Heart right ventricle (tissue), 16 donors: ENCODE measurements around the gene PTGES2. TPM values are rescaled to one million over a fixed set of nuclear protein-coding genes. Genes with fewer than 3 reads are reported as not detected.
A peak's percentile ranks its signal among the peaks of the same experiment; 100 is the strongest.

Experiments
- ATAC-seq, 8 donors: fragments of 200-7000 bp; cut with Tn5 transposase; one replicate each; pipeline ENCODE4 v1.9.1; 2020; ENCODE audit warnings: mild to moderate bottlenecking in 8 of 8, moderate library complexity in 8 of 8, moderate number of reproducible peaks in 1 of 8
- DNase-seq, 2 donors: peaks; one replicate each; pipeline ENCODE4 v3.0.0-alpha.2; 2020
- H3K27ac ChIP-seq, 10 donors: fragments of 200-600 bp; sonication (generic) in 2 of 10; one replicate each; pipeline versions ENCODE4 v1.5.0 to v1.8.0; 2020 to 2022; ENCODE audit warnings: mild to moderate bottlenecking in 3 of 10
- H3K27me3 ChIP-seq, 7 donors: fragments of 200-600 bp; one replicate each; pipeline ENCODE4 v1.8.0; 2021 to 2022; ENCODE audit warnings: mild to moderate bottlenecking in 2 of 7
- H3K36me3 ChIP-seq, 9 donors: fragments of 200-600 bp; sonication (generic) in 1 of 9; one replicate each; pipeline versions ENCODE4 v1.5.0 to v1.8.0; 2020 to 2022; ENCODE audit warnings: mild to moderate bottlenecking in 2 of 9
- H3K4me1 ChIP-seq, 9 donors: fragments of 200-600 bp; sonication (generic) in 1 of 9; one replicate each; pipeline versions ENCODE4 v1.5.0 to v1.8.0; 2020 to 2022; ENCODE audit warnings: mild to moderate bottlenecking in 4 of 9
- H3K4me3 ChIP-seq, 10 donors: fragments of 200-600 bp; sonication (generic) in 2 of 10; one replicate each; pipeline versions ENCODE4 v1.5.0 to v1.8.0; 2020 to 2022; ENCODE audit warnings: mild to moderate bottlenecking in 7 of 10, moderate library complexity in 2 of 10
- H3K9me3 ChIP-seq, 11 donors: fragments of 200-600 bp in 10 of 11; sonication (generic) in 2 of 11; one replicate each; pipeline versions ENCODE4 v1.5.0 to v1.8.0; 2013 to 2022; ENCODE audit warnings: mild to moderate bottlenecking in 2 of 11, control low read depth in 1 of 11, moderate library complexity in 1 of 11
- WGBS, 2 donors: extraction: QIAGEN DNeasy Blood & Tissue Kit; methylation state at CpG; one replicate each; pipeline ENCODE4 v1.1.7; 2013; ENCODE audit warnings: inconsistent platforms in 1 of 2; 5-methylcytosine and 5-hydroxymethylcytosine counted together
- intact Hi-C, 10 donors: fragments of 100-400 bp; cut with DNase I; formaldehyde crosslinking; loops; one replicate each; pipeline versions ENCODE4 v1.11.1 to v1.14.2; 2022
- polyA plus RNA-seq, 2 donors: library from polyadenylated mRNA; stranded (reverse); fragments of 200-250 nt; gene quantifications; one replicate each; pipeline ENCODE4 v1.2.3, GENCODE V29; 2013
- total RNA-seq, 10 donors: library from RNA; stranded (reverse); fragmentation: NEBNext Ultra II Directional in 3 of 10; extraction: Animal tissue kit (Norgen Biotek cat#: 25700) in 3 of 10; gene quantifications; one replicate each; pipeline versions ENCODE4 v1.2.1 to v1.2.4, GENCODE V29; 2021 to 2023
- TF ChIP-seq, protein P1 (sequence below), 9 donors: fragments of 200-600 bp; sonication (generic) in 2 of 9; IDR thresholded peaks; one replicate each; pipeline versions ENCODE4 v1.5.0 to v1.8.0; 2021 to 2022; ENCODE audit warnings: antibody characterized with exemption in 9 of 9, mild to moderate bottlenecking in 5 of 9, moderate library complexity in 1 of 9
- donor health status: Arrhythmogenic right ventricular cardiomyopathy.
- donor health status: ischemic (EF 13 %, LVEDD 7.1; RV severe dilation, severe dysfunction).
- donor health status: healthy with polysubstance abuse.
- donor health status: DM: no; HTN: yes; CAD: no.
- donor health status: DM: no; HTN: no; CAD: no.
- donor health status: ischemic (EF 25% LVEDD 6.9; RV normal size, moderate dysfunction).
- donor health status: ischemic (EF 25% LVEDD 5.7; RV mildly dilated, moderate dysfunction).
- donor health status: healthy.
- donor health status: DM: yes; HTN: yes; CAD: no.
- donor health status: Ischemic cardiomyopathy.
- donor health status: ischemic (EF 35%, LVEDD 5.7; RV mildly dilated, moderate dysfunction).
- donor health status: nonischemic (EF 11% LVEDD 7.7; RV severe dilation, severe dysfunction).
- donor health status: DM: yes; HTN: yes; CAD: no.
- donor health status: PGD.
- donor health status: ischemic (EF 29% LVEDD 5.4; RV normal size, mild dysfunction).
- donor health status: nonischemic (EF 23%, LVEDD 6.1; RV moderate dilation, normal function).

The PTGES2 gene
- total and polyA plus RNA-seq, 12 donors = 117 to 166 (median 147) TPM

- 59 to 65% methylated on average over 13 of the region's 13 CpGs for WGBS, 2 donors
- H3K36me3 ChIP-seq = peaks cover 0 to 26% (median 10%) of the 10 kb centered on the region in 9 donors
- TF ChIP-seq, protein P1, sequence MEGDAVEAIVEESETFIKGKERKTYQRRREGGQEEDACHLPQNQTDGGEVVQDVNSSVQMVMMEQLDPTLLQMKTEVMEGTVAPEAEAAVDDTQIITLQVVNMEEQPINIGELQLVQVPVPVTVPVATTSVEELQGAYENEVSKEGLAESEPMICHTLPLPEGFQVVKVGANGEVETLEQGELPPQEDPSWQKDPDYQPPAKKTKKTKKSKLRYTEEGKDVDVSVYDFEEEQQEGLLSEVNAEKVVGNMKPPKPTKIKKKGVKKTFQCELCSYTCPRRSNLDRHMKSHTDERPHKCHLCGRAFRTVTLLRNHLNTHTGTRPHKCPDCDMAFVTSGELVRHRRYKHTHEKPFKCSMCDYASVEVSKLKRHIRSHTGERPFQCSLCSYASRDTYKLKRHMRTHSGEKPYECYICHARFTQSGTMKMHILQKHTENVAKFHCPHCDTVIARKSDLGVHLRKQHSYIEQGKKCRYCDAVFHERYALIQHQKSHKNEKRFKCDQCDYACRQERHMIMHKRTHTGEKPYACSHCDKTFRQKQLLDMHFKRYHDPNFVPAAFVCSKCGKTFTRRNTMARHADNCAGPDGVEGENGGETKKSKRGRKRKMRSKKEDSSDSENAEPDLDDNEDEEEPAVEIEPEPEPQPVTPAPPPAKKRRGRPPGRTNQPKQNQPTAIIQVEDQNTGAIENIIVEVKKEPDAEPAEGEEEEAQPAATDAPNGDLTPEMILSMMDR (IDR thresholded peaks at IDR 0.05) = no peak
- peak overlapping the region in 8 of 10 donors; percentile 37 to 61 (median 57) for H3K4me3 ChIP-seq
- peaks cover 41 to 97% (median 77%) of the 10 kb centered on the region in 9 donors for H3K4me1 ChIP-seq
- ATAC-seq (peak in 1 of 8 donors; percentile 9), DNase-seq (no peak)
- H3K27ac ChIP-seq = peak overlapping the region; percentile 70 to 97 (median 91)
- H3K27me3 ChIP-seq = no peaks in the 10 kb centered on the region
- intact Hi-C loops = no loop called here
- H3K9me3 ChIP-seq = no peaks in the 10 kb centered on the region
These were observed 29.8 kb downstream of the PTGES2 start for GRCh38 chr9:128097543-128098296.

DNA sequence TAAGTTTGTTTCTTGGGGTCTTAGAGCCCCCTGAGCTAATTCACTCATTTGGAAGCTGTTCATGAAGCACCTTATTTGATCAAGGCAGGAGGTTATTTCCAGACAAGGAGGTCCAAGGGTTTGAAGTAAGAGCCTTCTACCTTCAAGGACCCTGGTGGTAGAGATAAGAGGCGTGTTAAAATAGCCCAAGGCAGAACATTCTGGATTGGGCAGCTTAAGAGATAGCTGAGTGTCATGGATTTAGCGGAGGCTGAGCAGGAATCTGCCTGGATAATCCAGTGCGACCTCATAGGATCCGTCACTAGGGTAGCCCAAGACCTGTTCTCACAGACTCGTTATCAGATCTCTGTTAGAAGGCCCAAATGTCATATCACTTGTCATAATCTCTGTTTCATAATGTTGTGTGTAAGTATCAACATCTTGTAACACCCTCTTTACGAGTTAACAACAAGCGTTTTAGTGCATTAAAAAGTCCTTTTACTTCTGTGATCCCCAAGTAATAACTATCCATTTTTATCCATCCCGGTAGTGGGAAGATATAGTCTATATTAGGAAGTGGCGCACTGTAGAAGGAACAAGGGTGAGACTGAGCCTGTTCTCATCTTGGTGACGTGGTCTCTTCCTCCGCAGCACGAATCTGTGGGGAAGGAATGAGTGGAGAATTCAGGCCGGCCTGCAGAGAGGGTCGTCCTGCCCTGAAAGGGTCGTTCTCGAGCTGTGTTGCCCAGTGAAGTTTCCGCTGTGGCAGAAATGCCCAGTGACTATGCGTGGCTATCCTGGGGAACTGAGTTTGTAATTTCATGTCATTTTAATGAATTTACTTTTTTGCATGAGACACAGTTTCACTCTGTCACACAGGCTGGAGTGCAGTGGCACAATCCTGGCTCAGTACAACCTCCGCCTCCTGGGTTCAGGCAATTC, 30.7 kb downstream of the PTGES2 start:
- Histone ChIP-seq H3K36me3 (peaks cover 0 to 17% (median 6%) of the 10 kb centered on the region in 9 donors), H3K4me1 (peaks cover 35 to 100% (median 76%) of the 10 kb centered on the region in 9 donors), H3K4me3 (no peak overlapping the region), H3K9me3 (no peaks in the 10 kb centered on the region), H3K27ac (peak overlapping the region in 8 of 10 donors; percentile 82 to 97 (median 92)), H3K27me3 (no peaks in the 10 kb centered on the region)
- intact Hi-C loops = no loop called here
- ATAC-seq (no peak), DNase-seq (no peak)
- 82 to 83% methylated on average over 19 of the region's 19 CpGs for WGBS, 2 donors
- TF ChIP-seq, protein P1 (IDR thresholded peaks at IDR 0.05) = no peak

DNA sequence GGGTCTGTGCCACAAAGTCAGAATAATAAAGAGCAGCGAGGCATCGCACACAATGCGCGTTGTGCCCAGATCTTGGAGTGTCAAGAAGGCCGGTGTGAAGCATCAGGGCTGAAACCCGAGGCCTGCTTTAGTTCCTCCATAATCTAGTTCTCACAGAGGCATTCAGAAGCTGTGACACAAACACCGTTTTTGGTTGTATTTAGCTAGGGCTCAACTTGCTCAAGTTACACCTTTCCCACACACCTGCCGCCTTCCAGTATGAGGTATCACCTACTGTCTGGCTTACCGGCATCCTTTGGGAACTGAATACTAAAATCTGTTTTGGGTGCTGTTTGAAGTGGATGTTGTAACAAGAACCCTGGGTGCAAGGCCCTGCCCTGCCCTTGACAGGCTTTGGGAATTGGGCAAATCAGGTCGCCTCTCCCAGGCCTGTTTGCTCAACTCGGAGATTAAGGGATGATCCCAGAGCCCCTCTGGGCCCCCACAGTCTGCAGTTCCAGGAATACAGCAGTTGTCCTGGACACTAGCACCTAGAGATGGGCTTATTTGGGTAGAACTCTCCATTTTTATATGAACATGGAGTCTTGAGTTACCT, 32.5 kb downstream of the PTGES2 start:
- Histone ChIP-seq H3K9me3 (no peaks in the 10 kb centered on the region), H3K27ac (peak overlapping the region; percentile 44 to 97 (median 86)), H3K36me3 (no peaks in the 10 kb centered on the region), H3K4me1 (peaks cover 24 to 96% (median 72%) of the 10 kb centered on the region in 9 donors), H3K4me3 (no peak overlapping the region), H3K27me3 (no peaks in the 10 kb centered on the region)
- no peak for ATAC-seq
- 83 to 86% methylated on average over 11 of the region's 11 CpGs for WGBS, 2 donors
- intact Hi-C loops = loop anchor here in 1 of 10 donors (1.0 kb wide), 1 partner anchor 27 kb away; the partner anchor contains the start of gene SLC25A25
- TF ChIP-seq, protein P1 (IDR thresholded peaks at IDR 0.05) = no peak
- DNase-seq = no peak
